PC-9 (cell line): Measurements from ENCODE around the gene SIM2. TPM values are rescaled to one million over a fixed set of nuclear protein-coding genes. Genes with fewer than 3 reads are reported as not detected.

Experiments used
- BruUV-seq: library from RNA; stranded (reverse); fragments of 400-500 nt; replicated peaks from 2 replicates; lab custom pipeline; 2021; lab: Mats Ljungman, UMichigan
- CTCF ChIA-PET: fragments of 300-600 bp; sonication (Branson Sonifier 250); formaldehyde crosslinking; loops from one replicate; lab custom pipeline; 2022; ENCODE audit warnings: antibody characterized with exemption; lab: Charles Lee
- POLR2A ChIA-PET: fragments of 300-600 bp; sonication (Branson Sonifier 250); formaldehyde crosslinking; loops from one replicate; lab custom pipeline; 2022; ENCODE audit warnings: antibody characterized with exemption; ENCODE audit not compliant: unreplicated experiment; lab: Charles Lee
- DNase-seq, 2 experiments: peaks; one replicate each; pipeline versions ENCODE4 v3.0.0 to v3.0.0-alpha.2; 2015 to 2022; ENCODE audit warnings: mixed read lengths in 1 of 2
- H2AFZ ChIP-seq: fragments of 200-600 bp; sonication (generic); 2 replicates; pipeline ENCODE4 v1.8.1; 2017; ENCODE audit warnings: antibody characterized with exemption
- H3F3A ChIP-seq: fragments of 200-600 bp; sonication (generic); 2 replicates; pipeline ENCODE4 v1.8.1; 2017; ENCODE audit warnings: antibody characterized with exemption, mild to moderate bottlenecking, low read depth; ENCODE audit not compliant: insufficient read depth
- H3K27ac ChIP-seq: fragments of 200-600 bp; sonication (generic); 2 replicates; pipeline ENCODE4 v1.6.1; 2016; ENCODE audit warnings: mixed run types
- H3K27me3 ChIP-seq: fragments of 200-600 bp; sonication (generic); 2 replicates; pipeline ENCODE4 v1.6.1; 2016; ENCODE audit warnings: low read depth, mixed run types; ENCODE audit not compliant: insufficient read depth
- H3K36me3 ChIP-seq: fragments of 200-600 bp; sonication (generic); 2 replicates; pipeline ENCODE4 v1.6.1; 2016; ENCODE audit warnings: low read depth, mixed run types
- H3K4me1 ChIP-seq: fragments of 200-600 bp; sonication (generic); replicated peaks from 2 replicates; pipeline ENCODE4 v1.6.1; 2016; ENCODE audit warnings: mixed run types; ENCODE audit not compliant: insufficient read depth
- H3K4me2 ChIP-seq: fragments of 200-600 bp; sonication (generic); 2 replicates; pipeline ENCODE4 v1.6.1; 2017; ENCODE audit warnings: mixed run types
- H3K4me3 ChIP-seq: fragments of 200-600 bp; sonication (generic); 2 replicates; pipeline ENCODE4 v1.6.1; 2016; ENCODE audit warnings: mixed run types
- H3K79me2 ChIP-seq: fragments of 200-600 bp; sonication (generic); 2 replicates; pipeline ENCODE4 v1.6.1; 2017; ENCODE audit warnings: low read depth, mixed run types
- H3K9me2 ChIP-seq: fragments of 200-600 bp; sonication (generic); 2 replicates; pipeline ENCODE4 v1.8.1; 2017; ENCODE audit warnings: mild to moderate bottlenecking; ENCODE audit not compliant: insufficient read depth
- H3K9me3 ChIP-seq: fragments of 200-600 bp; sonication (generic); 2 replicates; pipeline ENCODE4 v1.8.1; 2016; ENCODE audit warnings: low read depth; ENCODE audit not compliant: insufficient read depth
- H4K20me1 ChIP-seq: fragments of 200-600 bp; sonication (generic); 2 replicates; pipeline ENCODE4 v1.8.1; 2017; ENCODE audit not compliant: insufficient read depth
- CTCF ChIP-seq: fragments of 200-600 bp; sonication (generic); conservative IDR thresholded peaks from 2 replicates; pipeline ENCODE4 v1.6.1; 2017; ENCODE audit warnings: mixed run types, antibody characterized with exemption, mild to moderate bottlenecking, moderate library complexity
- EZH2 ChIP-seq: fragments of 200-600 bp; sonication (generic); IDR thresholded peaks from 2 replicates; pipeline ENCODE4 v1.8.0; 2017; ENCODE audit warnings: antibody characterized with exemption, low read depth
- intact Hi-C: fragments of 100-400 bp; cut with micrococcal nuclease; formaldehyde crosslinking; loops from one replicate; pipeline ENCODE4 v1.10.0; 2022; ENCODE audit not compliant: unreplicated experiment
- total RNA-seq: library from RNA; stranded (reverse); gene quantifications from 2 replicates; pipeline ENCODE4 v1.2.3, GENCODE V29; 2021

The SIM2 gene
- total RNA-seq, 1 experiment from 2014 or later: 18.5 TPM

- Histone ChIP-seq H4K20me1 (peaks cover 32% of the 10 kb centered on the region), H3K4me3 (no peak overlapping the region), H3F3A (no peaks in the 10 kb centered on the region; the same call in 1 of the 2 replicates), H3K9me2 (no peaks in the 10 kb centered on the region), H3K27ac (no peak overlapping the region), H3K27me3 (no peaks in the 10 kb centered on the region), H3K4me2 (peak overlapping the region; percentile 92), H2AFZ (no peak overlapping the region), H3K36me3 (no peaks in the 10 kb centered on the region; the same call in 1 of the 2 replicates), H3K9me3 (no peaks in the 10 kb centered on the region), H3K4me1 (0 out of 2 replicates have a peak, but pooled peaks cover 10% of the 10 kb centered on the region), H3K79me2 (peaks cover 94% of the 10 kb centered on the region)
- TF ChIP-seq CTCF (no peak), EZH2 (no peak)
- DNase-seq: no peak
- BruUV-seq: no TSS peak
- POLR2A ChIA-PET: no interaction called here
- CTCF ChIA-PET: interaction anchor here (0.6 kb wide), 1 partner anchor 176 kb away, joined by 3 read pairs; no protein-coding TSS in a partner anchor
- intact Hi-C loops: no loop called here
Observed at GRCh38 chr21:36703626-36704280, 4.8 kb downstream of the SIM2 start.

GRCh38 chr21:36704281-36704957 is 5.5 kb downstream of the SIM2 start:
- Histone ChIP-seq H3K79me2 (peaks cover 95% of the 10 kb centered on the region), H3K27me3 (no peaks in the 10 kb centered on the region), H3K4me2 (no peak overlapping the region), H3K4me3 (no peak overlapping the region), H3F3A (no peaks in the 10 kb centered on the region; the same call in 1 of the 2 replicates), H3K9me2 (no peaks in the 10 kb centered on the region), H2AFZ (no peak overlapping the region), H4K20me1 (peaks cover 32% of the 10 kb centered on the region), H3K9me3 (no peaks in the 10 kb centered on the region), H3K36me3 (no peaks in the 10 kb centered on the region; the same call in 1 of the 2 replicates), H3K27ac (no peak overlapping the region), H3K4me1 (0 out of 2 replicates have a peak, but pooled peaks cover 10% of the 10 kb centered on the region)
- CTCF ChIA-PET: no interaction called here
- intact Hi-C loops: no loop called here
- no TSS peak for BruUV-seq
- DNase-seq: no peak
- POLR2A ChIA-PET: no interaction called here
- TF ChIP-seq EZH2 (no peak), CTCF (no peak)

- CTCF ChIA-PET: no interaction called here
- POLR2A ChIA-PET: no interaction called here
- intact Hi-C loops: no loop called here
- TF ChIP-seq CTCF (no peak), EZH2 (no peak)
- Histone ChIP-seq H3K27ac (no peak overlapping the region), H3K27me3 (no peaks in the 10 kb centered on the region), H3K4me1 (0 out of 2 replicates have a peak, but pooled peaks cover 10% of the 10 kb centered on the region), H3K9me3 (no peaks in the 10 kb centered on the region), H2AFZ (no peak overlapping the region), H3K79me2 (peaks cover 95% of the 10 kb centered on the region), H3K36me3 (no peaks in the 10 kb centered on the region; the same call in 1 of the 2 replicates), H3K4me3 (no peak overlapping the region), H4K20me1 (peaks cover 32% of the 10 kb centered on the region), H3K9me2 (no peaks in the 10 kb centered on the region), H3K4me2 (no peak overlapping the region), H3F3A (no peaks in the 10 kb centered on the region; the same call in 1 of the 2 replicates)
- no TSS peak for BruUV-seq
- DNase-seq: no peak
Observed at GRCh38 chr21:36704958-36705678, 6.2 kb downstream of the SIM2 start.
